GM19025 (cell line): ENCODE results near the gene CNPY4.

ENCODE experiments used
- ATAC-seq: cut with Tn5 transposase; IDR thresholded peaks from one replicate; pipeline ENCODE4 v1.9.1; 2021; ENCODE audit warnings: mild to moderate bottlenecking, low read depth, moderate library complexity; ENCODE audit not compliant: unreplicated experiment

CNPY4 gene

DNA sequence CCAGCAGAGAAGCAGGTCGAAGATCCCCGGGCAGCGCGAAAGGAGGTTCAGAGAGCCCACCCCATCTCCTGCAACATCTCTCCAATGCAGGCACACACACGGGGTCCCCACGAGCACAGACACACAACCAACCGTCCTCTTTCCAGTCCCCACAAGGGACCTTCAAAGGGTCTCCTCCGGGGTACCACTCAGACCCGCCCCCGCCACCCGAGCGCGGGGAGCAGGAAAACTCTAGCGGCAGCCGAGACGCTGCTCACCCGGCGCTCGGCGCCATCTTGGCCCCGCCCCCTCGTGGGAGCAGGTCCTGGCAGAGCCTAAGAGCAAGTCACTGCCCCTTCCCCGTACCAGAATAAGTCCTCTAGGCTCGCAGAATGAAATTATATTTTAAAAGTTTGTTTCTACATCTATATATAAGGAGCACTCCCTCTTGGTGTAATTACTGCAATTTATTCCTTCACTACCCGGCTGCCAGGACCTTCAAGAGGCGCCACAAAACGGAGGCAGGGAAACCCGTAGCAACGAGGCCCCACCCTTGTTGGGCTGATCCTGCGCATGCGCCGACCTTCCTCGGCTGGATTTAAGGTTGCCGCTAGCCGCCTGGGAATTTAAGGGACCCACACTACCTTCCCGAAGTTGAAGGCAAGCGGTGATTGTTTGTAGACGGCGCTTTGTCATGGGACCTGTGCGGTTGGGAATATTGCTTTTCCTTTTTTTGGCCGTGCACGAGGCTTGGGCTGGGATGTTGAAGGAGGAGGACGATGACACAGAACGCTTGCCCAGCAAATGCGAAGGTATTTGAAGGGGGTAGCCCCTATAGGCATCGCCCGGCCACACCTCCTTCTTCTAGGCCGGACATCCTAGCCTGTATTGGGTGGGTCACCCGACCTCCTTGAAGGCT is at the start of gene CNPY4, which contains the start of gene TAF6:
Gene CNPY4 (plus strand): TSS at position 563 of the 898 bp plus-strand sequence. CDS start 111 bp downstream, at position 674.
Gene TAF6 (minus strand): TSS at position 287 of the 898 bp plus-strand sequence. CDS start 5,149 bp downstream, outside the sequence.
- peak; percentile 68 for ATAC-seq

- ATAC-seq = no peak
These were observed 49.4 kb upstream of the CNPY4 start for GRCh38 chr7:100069991-100070390.

DNA sequence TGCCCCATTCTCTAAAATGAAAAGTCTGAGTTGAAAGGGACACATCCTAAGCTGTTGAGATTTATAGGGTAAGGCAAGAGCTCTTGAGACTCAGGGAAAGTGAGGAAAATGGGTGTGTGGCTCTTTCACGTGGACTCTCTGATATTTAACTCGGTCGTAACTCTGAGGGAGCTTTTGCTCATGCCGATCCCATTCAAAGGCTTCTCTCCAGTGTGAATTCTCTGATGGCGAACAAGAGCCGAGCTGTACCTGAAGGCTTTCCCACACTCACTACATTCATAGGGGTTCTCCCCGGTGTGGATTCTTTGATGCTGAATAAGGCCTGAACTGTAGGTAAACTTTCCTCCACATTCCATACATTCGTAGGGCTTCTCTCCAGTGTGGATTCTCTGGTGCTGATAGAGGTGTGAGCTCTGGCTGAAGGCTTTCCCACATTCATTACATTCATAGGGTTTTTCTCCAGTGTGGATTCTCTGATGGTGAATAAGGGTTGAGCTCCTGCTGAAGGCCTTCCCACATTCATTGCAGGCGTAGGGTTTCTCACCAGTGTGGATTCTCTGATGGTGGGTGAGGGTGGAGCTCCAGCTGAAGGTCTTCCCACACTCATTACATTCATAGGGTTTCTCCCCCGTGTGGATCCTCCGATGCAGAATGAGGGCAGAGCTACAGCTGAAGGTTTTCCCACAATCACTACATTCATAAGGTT is 48.3 kb upstream of the CNPY4 start:
- ATAC-seq = no peak

DNA sequence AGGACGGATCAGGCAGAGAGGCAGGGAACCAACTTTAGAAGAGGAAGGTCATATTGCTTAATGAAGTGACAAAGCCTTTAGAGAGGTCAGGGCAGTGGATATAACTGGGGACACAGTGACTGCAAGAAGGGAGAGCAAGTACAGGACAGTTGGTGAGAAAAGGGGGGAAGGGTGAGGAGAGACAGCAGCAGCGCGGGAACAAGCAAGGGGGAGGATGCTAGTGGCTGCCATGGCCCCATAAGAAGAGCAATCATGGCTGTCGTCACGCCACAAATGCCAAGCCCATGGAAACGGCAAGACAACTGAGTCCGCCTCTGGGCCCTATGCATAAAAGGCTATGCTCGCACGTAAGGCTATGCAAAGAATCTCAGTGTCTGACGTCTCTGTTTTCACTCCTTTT is 47.0 kb upstream of the CNPY4 start:
- ATAC-seq = no peak

DNA sequence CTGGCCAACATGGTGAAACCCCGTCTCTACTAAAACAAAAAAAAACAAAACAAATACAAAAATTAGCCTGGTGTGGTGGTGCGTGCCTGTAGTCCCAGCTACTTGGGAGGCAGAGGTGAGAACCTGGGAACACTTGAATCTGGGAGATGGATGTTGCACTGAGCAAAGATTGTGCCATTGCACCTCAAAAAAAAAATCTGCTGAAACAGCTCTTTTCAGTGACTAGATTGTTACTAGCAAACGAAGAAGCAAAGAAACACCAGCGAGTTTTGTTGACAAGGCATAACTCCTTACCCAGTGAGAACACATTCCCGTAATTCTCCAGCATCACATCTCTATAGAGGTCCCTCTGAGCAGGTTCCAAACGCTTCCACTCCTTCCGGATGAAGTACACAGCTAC is 44.6 kb upstream of the CNPY4 start:
- ATAC-seq = no peak

GRCh38 chr7:100075418-100075817 is 44.0 kb upstream of the CNPY4 start:
- ATAC-seq = no peak

GRCh38 chr7:100077205-100077604 is 42.2 kb upstream of the CNPY4 start:
- ATAC-seq = no peak

- no peak for ATAC-seq
These were observed 40.3 kb upstream of the CNPY4 start for GRCh38 chr7:100079024-100079560.

- no peak for ATAC-seq
These were observed 38.4 kb upstream of the CNPY4 start for GRCh38 chr7:100080907-100081534.

DNA sequence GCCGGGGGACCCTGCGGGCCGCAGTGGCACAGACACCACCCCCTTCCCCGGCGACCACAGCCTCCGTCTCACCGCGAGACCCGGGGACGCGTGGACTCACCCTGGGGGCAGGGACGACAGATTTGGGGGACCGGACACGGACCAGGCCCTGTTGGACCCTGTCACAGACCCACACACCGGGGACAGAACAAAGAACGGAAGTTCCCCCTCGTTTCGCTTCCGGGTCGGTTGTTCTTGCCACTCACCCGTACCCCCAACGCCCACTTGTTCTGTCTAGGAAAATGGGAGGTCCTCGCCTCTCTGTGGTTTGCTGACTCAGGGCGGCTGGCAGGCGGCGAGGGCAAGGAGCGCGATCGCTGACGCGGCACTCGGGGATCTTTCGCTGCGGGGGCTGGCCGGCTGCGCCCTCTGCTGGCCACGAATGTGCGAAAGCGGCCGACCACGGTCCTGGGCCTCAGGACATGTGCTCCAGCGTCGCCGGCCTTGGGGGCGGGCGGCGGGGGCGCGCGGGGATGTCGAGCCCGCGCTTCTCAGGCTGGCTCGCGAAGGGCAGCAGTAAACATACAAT is 37.8 kb upstream of the CNPY4 start, which contains the start of gene ZNF3:
Gene ZNF3 (minus strand): TSS at position 189 of the 568 bp plus-strand sequence. CDS start 4,366 bp downstream, outside the sequence.
- ATAC-seq = peak; percentile 77

GRCh38 chr7:100082978-100083377 is 36.5 kb upstream of the CNPY4 start:
- no peak for ATAC-seq

- no peak for ATAC-seq
These were observed 33.9 kb upstream of the CNPY4 start for GRCh38 chr7:100085515-100085914.

GRCh38 chr7:100087055-100087750 is 32.2 kb upstream of the CNPY4 start:
- ATAC-seq = no peak

DNA sequence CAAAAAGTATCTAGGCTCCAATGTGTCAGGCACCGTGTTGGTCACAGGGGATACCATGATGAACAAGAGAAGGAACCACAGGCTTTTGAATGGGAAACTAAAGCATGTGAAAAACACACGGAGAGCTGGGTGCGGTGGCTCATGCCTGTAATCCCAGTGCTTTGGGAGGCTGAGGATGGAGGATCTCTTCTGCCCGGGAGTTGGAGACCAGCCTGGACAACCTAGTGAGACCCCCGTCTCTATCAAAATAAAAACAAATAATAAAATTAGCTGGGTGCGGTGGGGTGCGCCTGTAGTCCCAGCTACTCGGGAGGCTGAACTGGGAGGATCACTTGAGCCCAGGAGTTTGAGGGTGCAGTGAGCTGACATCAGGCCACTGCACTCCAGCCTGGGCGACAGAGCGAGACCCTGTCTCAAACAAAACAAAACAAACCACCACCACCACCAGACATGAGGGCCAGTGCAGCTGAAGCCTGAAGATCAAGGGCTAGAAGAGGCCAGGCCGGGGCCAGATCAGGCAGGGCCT is 31.3 kb upstream of the CNPY4 start:
- ATAC-seq = no peak

GRCh38 chr7:100088621-100089457 is 30.6 kb upstream of the CNPY4 start, which contains the start of gene COPS6:
COPS6 (plus strand) TSS chr7:100088969; CDS start chr7:100088991, 22 bp downstream.
- no peak for ATAC-seq

DNA sequence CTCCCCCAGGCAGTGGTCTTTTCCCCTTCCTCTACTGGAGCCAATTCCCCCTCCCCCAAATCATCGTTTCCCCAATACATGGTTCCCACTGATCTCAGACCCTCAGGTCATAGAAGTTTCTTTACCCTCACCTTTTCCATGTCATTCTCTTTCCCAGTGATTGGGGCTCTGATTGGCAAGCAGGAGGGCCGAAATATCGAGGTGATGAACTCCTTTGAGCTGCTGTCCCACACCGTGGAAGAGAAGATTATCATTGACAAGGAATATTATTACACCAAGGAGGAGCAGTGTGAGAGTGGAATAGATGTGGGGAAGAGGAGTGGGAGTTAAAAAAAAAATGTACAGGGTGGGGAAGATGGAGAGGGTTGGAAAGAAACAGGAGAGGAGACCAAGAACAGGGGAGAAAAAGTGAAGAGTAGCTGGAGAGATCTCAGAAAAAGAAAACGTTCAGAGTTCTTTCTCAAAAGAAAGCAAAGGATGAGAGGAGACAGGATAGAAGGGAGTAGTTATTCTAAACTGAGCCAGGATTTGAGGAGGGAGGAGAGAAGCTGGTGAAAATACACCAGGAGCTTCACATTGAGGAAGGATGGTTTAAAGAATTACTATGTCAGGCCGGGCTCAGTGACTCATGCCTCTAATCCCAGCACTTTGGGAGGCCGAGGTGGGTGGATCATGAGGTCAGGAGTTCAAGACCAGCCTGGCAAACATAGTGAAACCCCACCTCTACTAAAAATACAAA is 29.8 kb upstream of the CNPY4 start:
- no peak for ATAC-seq

DNA sequence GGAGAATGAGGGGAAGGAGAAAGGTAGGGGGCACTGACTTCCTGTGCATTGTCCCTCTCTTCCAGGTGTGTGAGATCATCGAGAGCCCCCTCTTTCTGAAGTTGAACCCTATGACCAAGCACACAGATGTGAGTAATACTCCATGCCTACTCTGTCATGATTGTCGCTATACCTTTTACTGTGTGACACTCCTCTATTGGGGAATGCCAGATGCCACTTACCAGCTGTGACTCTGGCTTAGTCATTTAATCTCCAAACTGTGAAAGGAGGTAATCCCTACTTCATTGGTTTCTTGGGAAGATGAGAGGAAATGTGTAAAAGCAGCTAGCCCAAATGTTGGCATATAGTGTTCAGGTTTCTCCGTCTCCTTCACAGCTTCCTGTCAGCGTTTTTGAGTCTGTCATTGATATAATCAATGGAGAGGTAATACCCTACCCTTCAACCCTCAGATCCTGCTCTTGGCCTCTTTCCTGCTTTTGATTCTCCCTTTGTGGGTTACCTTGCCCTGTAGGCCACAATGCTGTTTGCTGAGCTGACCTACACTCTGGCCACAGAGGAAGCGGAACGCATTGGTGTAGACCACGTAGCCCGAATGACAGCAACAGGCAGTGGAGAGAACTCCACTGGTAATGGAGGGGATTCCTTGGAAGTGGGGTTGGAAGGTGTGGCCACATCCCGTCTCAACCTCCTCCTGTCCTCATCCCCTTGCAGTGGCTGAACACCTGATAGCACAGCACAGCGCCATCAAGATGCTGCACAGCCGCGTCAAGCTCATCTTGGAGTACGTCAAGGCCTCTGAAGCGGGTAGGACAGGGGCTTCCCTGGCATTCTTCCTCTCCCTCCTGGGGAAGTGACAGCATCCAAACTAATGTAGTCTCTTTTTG is 28.7 kb upstream of the CNPY4 start:
- ATAC-seq = no peak
